ENCODE results near the gene ADAMTS16. TPM values are rescaled to one million over a fixed set of nuclear protein-coding genes. Genes with fewer than 3 reads are reported as not detected.

Gene ADAMTS16
- total RNA-seq, 6 experiments from 2014 or later, result 0.26 to 0.70 (median 0.50) TPM; not detected in 1

GRCh38 chr5:5240234-5240633, 100.1 kb downstream of the ADAMTS16 start:
- Mint-ChIP-seq H3K27me3 (ENCODE audit: insufficient read depth) (peaks cover 4% of the 10 kb centered on the region; the same call in 1 of the 2 replicates), H3K4me1 (ENCODE audit: low read depth) (no peaks in the 10 kb centered on the region), H3K27ac (no peak overlapping the region), H3K4me3 (no peak overlapping the region), H3K36me3 (ENCODE audit: low read depth) (no peaks in the 10 kb centered on the region; the same call in 1 of the 2 replicates), H3K9me3 (peaks cover 9% of the 10 kb centered on the region)
- TF ChIP-seq CTCF (IDR thresholded peaks at IDR 0.05), result no peak
- no peak for DNase-seq

GRCh38 chr5:5242056-5242455, 101.9 kb downstream of the ADAMTS16 start:
- H3K36me3 Mint-ChIP-seq (ENCODE audit: low read depth), result no peaks in the 10 kb centered on the region; the same call in 1 of the 2 replicates

GRCh38 chr5:5246736-5247135, 106.6 kb downstream of the ADAMTS16 start:
- H3K36me3 Mint-ChIP-seq (ENCODE audit: low read depth), result no peaks in the 10 kb centered on the region
- H3K27me3 Mint-ChIP-seq (ENCODE audit: insufficient read depth), result peaks cover 5% of the 10 kb centered on the region; the same call in 1 of the 2 replicates
- no peak for DNase-seq
- no peak overlapping the region for H3K27ac Mint-ChIP-seq
- no peaks in the 10 kb centered on the region; the same call in 1 of the 2 replicates for H3K4me1 Mint-ChIP-seq (ENCODE audit: low read depth)
- 0 out of 2 replicates have a peak, but pooled peaks cover 3% of the 10 kb centered on the region for H3K9me3 Mint-ChIP-seq
- H3K4me3 Mint-ChIP-seq, result no peak overlapping the region
- TF ChIP-seq CTCF (IDR thresholded peaks at IDR 0.05), result no peak

More at GRCh38 chr5:5242056-5242455, 101.9 kb downstream of the ADAMTS16 start:
- no peak overlapping the region for H3K27ac Mint-ChIP-seq
- no peak overlapping the region for H3K4me3 Mint-ChIP-seq
- no peak for TF ChIP-seq CTCF (IDR thresholded peaks at IDR 0.05)
- peaks cover 9% of the 10 kb centered on the region for H3K9me3 Mint-ChIP-seq
- no peaks in the 10 kb centered on the region for H3K4me1 Mint-ChIP-seq (ENCODE audit: low read depth)
- DNase-seq, result no peak
- peaks cover 4% of the 10 kb centered on the region; the same call in 1 of the 2 replicates for H3K27me3 Mint-ChIP-seq (ENCODE audit: insufficient read depth)

- Mint-ChIP-seq H3K36me3 (ENCODE audit: low read depth) (0 out of 2 replicates have a peak, but pooled peaks cover 4% of the 10 kb centered on the region), H3K4me3 (no peak overlapping the region), H3K27me3 (ENCODE audit: insufficient read depth) (peaks cover 7% of the 10 kb centered on the region; the same call in 1 of the 2 replicates), H3K27ac (no peak overlapping the region), H3K4me1 (ENCODE audit: low read depth) (no peaks in the 10 kb centered on the region; the same call in 1 of the 2 replicates), H3K9me3 (peaks cover 23% of the 10 kb centered on the region)
- no peak for DNase-seq
- TF ChIP-seq CTCF (IDR thresholded peaks at IDR 0.05), result no peak
Measured at GRCh38 chr5:5250758-5251157, 110.6 kb downstream of the ADAMTS16 start.

GRCh38 chr5:5252106-5252505, 112.0 kb downstream of the ADAMTS16 start:
- no peak for TF ChIP-seq CTCF (IDR thresholded peaks at IDR 0.05)
- Mint-ChIP-seq H3K27me3 (ENCODE audit: insufficient read depth) (peaks cover 7% of the 10 kb centered on the region; the same call in 1 of the 2 replicates), H3K27ac (no peak overlapping the region), H3K4me1 (ENCODE audit: low read depth) (no peaks in the 10 kb centered on the region; the same call in 1 of the 2 replicates), H3K36me3 (ENCODE audit: low read depth) (0 out of 2 replicates have a peak, but pooled peaks cover 4% of the 10 kb centered on the region), H3K4me3 (no peak overlapping the region), H3K9me3 (peaks cover 28% of the 10 kb centered on the region)
- no peak for DNase-seq
